Right lobe of liver (tissue), 4 donors: Measurements from ENCODE around the gene AHNAK.

Experiments
- POLR2A ChIP-seq: fragments of 450-650 bp; IDR thresholded peaks from one replicate; pipeline ENCODE4 v1.6.1; 2017; ENCODE audit warnings: antibody characterized with exemption, mild to moderate bottlenecking
- TF ChIP-seq, protein P1 (sequence below), 4 donors: fragments of 200-600 bp in 3 of 4; fragments of 450-650 bp in 1 of 4; IDR thresholded peaks; one replicate each; pipeline versions ENCODE4 v1.5.1 to v1.8.0; 2016 to 2022; ENCODE audit warnings: antibody characterized with exemption in 4 of 4, mild to moderate bottlenecking in 2 of 4
- donor health status: DM: no; HTN: no; CAD: no.
- donor health status: DM: no; HTN: no; CAD: no.
- donor health status: DM: no; HTN: yes; CAD: no.

DNA sequence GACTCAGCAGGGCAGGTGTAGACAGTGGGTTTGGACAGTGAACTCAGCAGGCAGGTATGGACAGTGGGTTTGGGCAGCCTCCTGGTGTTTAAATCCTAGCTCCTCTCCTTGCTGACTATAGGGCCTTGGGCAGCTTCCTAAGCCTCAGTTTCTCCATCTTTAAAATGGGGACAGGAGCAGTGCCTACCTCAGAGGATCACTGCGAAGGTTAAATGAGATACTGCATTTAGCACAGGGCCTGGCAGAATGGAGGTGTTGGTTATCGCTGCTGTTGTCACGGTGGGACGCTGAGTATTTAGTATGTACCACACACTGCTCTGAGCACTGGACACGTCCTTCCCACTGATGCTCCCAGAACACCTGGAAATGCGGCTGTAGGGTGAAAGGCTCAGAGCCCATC lies 142.2 kb downstream of the AHNAK start:
- no peak for TF ChIP-seq POLR2A
- TF ChIP-seq, protein P1, sequence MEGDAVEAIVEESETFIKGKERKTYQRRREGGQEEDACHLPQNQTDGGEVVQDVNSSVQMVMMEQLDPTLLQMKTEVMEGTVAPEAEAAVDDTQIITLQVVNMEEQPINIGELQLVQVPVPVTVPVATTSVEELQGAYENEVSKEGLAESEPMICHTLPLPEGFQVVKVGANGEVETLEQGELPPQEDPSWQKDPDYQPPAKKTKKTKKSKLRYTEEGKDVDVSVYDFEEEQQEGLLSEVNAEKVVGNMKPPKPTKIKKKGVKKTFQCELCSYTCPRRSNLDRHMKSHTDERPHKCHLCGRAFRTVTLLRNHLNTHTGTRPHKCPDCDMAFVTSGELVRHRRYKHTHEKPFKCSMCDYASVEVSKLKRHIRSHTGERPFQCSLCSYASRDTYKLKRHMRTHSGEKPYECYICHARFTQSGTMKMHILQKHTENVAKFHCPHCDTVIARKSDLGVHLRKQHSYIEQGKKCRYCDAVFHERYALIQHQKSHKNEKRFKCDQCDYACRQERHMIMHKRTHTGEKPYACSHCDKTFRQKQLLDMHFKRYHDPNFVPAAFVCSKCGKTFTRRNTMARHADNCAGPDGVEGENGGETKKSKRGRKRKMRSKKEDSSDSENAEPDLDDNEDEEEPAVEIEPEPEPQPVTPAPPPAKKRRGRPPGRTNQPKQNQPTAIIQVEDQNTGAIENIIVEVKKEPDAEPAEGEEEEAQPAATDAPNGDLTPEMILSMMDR (IDR thresholded peaks at IDR 0.05): no peak
